Hematopoietic multipotent progenitor cell treated with erythropoietin and hydrocortisone succinate and interleukin-3 and kit ligand, for 6 days (in vitro differentiated cells): ENCODE measurements around the gene EML1.

Experiments
- DNase-seq: peaks from one replicate; pipeline ENCODE4 v3.0.0-alpha.2; 2015

The EML1 gene, protein sequence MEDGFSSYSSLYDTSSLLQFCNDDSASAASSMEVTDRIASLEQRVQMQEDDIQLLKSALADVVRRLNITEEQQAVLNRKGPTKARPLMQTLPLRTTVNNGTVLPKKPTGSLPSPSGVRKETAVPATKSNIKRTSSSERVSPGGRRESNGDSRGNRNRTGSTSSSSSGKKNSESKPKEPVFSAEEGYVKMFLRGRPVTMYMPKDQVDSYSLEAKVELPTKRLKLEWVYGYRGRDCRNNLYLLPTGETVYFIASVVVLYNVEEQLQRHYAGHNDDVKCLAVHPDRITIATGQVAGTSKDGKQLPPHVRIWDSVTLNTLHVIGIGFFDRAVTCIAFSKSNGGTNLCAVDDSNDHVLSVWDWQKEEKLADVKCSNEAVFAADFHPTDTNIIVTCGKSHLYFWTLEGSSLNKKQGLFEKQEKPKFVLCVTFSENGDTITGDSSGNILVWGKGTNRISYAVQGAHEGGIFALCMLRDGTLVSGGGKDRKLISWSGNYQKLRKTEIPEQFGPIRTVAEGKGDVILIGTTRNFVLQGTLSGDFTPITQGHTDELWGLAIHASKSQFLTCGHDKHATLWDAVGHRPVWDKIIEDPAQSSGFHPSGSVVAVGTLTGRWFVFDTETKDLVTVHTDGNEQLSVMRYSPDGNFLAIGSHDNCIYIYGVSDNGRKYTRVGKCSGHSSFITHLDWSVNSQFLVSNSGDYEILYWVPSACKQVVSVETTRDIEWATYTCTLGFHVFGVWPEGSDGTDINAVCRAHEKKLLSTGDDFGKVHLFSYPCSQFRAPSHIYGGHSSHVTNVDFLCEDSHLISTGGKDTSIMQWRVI

DNA sequence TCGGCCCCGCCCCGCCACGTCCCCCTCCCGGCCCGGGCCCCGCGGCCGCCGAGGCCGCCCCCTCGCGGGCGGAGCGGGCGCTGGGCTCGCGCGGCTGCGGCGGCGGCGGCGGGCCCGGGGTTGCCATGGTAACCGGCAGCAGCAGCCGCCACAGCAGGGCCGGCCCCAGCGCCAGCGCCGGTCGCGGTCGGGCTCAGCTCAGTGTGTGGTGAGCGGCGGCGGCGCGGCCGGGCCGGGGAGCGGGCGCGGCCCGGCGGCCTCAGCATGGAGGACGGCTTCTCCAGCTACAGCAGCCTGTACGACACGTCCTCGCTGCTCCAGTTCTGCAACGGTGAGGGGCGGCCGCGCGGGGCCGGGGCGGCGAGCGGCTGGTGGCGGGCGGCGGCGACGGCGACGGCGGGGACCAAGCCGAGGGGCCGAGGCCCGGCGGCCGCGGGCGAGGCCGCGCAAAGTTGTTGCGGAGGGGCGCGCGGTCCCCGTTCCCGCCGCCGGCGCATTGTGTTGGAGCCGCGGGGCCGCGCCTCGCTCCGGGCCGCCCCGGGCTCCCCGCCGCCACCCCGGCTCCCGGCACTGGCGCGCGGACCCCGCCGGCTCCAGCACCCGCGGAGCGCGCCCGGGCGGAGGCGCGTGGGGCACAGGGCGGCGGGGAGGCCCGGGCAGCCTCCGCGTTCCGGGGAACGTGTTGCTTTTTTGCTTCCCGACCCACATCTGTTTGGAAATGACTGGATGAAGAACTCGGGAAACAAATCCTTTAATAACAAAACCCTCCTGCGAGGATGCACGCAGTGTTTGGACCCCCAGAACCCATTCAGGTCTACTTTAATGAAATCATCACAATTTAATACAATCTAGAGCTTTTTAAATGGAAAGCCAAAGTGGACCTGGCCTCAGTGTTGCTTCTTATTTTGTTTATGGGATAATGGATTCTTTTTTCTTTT is at the start of gene EML1:
Gene EML1, plus strand, starts transcription at position 201 of the 938 bp plus-strand sequence. Its CDS starts 64 bp downstream, at position 265.
- DNase-seq, result peak; percentile 80

DNA sequence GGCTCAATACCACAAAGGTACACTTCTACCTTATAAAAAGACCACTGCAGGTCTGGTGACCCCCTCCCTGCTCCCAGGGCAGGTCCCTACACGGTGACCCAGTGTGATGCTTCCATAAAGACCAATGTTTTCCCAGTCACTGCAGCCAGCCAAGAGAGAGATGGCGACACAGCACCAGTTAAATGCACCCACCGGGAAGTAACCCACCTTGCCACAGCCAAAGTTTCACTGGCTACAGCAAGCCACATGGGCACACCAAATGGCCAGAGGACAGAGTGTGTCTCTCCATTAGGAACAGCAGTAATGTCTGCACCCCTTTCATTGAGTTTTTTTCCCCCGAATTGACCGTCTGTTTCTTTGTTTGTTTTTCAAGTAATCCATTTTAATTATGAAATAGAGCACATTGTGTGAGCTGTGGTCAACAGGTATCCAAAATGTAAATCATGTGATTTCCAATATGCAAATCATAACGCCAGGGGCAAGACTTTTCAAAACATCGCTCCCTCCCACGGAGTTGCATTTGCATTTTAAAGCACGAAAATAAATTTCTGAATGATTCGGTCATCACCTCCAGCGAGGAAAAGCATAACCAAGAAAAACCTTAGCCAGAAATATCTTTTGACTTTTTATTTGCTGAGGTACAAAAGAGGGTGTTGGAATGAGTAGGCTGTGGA is 48.9 kb upstream of the EML1 start:
- DNase-seq, result no peak

DNA sequence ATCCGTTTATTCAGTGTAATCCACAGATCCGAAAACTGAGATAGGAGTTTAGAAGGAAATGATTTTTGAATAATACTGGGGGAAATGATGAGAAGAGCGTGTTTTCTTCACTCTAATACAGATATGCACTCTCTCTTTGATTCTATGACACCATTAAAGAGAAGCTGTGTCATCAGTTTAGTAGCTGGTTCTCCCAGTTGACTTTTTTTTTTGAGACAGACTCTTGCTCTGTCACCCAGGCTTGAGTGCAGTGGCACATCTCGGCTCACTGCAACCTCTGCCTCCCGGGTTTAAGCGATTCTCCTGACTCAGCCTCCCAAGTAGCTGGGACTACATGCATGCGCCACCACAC is 48.4 kb upstream of the EML1 start:
- DNase-seq, result no peak

DNA sequence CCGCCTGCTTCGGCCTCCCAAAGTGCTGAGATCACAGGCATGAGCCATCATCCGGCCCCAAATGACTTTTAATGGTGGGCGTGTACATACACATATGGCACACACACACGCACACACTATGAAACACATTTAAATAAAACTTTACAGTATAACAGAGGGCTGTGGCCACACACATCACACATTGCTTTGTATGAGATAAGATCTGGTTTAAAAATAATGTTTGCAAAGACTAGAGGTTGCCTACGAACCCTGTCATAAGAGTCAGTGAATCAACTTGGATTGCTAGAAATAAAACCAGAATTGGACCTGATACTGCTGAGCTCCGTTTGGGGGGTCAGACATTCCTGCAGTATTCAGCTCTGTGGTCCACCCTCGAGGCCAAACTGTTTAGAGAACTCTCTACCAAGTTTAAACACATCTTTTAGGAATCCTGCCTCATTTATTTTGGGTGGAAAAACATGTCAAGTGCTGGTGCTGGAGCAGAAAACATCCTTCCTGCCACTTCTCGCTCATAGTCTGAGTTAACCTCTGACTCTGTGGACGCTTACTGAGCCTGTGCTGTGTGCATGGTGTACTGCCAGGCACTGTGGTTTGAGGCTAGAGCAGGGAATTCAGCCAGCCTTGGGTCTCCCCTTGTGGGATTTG is 47.8 kb upstream of the EML1 start:
- DNase-seq, result no peak

DNA sequence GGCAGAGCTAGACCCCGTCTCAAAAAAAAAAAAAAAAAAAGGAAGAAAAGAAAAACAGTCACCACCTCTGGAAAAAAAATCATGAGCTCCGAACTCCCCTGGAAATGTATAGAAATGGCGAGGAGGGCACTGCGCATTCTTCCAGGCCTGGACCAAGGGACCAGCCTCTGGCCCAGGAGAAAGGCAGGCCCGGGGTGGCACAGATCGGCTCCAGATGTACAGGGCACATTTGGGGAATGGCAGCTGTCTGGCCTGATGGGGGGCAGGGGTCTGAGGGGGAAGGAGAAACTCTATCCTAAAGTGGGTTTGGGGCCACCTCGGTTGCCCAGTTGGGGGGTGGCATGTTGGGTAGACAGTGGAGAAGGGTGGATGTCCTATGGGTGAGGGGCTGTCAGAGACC is 46.0 kb upstream of the EML1 start:
- no peak for DNase-seq

DNA sequence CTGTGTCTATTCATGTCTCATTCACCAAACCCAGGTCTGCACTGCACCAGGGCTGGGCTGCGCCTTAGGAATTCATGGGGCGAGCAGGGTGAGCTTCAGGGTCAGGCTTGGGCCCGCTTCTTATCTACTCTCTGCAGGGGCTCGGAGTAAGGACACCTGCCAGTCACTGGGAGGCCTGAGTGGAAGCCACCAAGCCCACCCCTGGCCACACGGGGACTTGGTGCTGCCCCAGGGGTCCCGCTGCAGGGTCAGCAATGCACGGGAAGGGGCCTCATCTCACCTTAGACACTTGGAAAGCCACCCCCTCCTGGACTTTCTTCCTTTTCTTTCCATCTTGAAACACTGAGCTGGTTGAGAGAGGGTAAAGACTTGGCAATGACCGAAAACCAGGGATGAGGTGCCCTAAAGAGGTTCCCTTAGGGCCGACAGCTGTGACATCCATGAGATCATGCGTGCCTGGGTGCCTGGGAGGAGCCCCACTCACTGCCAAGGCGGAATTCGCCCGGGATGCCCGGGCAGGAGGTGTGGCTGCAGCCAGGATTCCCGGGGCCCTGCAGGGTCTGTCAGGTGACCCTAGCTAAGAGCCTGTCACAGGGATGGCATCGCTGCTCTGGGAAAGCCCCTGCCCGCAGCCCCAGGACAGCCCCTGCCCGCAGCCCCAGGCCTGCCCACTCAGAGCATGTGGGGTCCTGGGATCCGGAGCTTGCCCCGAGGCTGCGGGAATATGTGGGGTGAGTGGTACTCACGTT is 45.5 kb upstream of the EML1 start:
- no peak for DNase-seq

DNA sequence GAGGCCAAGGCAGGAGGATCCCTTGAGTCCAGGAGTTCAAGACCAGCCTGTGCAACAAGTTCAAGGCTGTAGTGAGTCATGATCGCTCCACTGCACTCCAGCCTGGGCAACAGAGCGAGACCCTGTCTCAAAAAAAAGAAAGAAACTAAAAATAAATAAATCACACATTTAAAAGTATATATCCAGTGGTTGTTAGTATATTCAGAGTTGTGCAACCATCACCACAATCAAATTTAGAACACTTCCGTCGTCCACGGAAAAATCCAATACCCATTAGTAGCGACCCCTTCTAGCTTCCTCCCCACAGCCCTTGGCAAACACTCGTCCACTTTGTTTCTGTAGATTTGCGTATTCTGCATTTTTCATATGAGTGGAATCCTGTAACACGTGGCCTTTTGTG is 44.7 kb upstream of the EML1 start:
- DNase-seq, result no peak

DNA sequence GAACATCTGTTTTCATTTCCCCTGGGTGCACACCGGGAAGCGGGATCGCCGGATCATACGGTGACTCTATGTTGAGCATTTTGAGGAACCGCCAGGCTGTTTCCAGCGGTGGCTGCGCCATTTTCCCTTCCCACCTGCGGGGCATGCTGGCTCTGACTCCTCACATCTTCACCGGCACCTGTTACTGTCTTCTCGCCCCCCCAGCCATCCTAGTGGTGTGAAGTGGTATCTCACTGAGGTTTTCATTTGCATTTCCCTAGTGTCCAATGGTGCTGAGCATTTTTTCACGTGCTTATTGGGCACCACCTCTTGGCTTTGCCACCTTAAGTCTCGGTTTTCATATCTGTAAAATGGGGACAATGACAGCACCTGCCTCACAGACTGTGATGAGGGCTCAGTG is 44.1 kb upstream of the EML1 start:
- DNase-seq, result peak; percentile 22

DNA sequence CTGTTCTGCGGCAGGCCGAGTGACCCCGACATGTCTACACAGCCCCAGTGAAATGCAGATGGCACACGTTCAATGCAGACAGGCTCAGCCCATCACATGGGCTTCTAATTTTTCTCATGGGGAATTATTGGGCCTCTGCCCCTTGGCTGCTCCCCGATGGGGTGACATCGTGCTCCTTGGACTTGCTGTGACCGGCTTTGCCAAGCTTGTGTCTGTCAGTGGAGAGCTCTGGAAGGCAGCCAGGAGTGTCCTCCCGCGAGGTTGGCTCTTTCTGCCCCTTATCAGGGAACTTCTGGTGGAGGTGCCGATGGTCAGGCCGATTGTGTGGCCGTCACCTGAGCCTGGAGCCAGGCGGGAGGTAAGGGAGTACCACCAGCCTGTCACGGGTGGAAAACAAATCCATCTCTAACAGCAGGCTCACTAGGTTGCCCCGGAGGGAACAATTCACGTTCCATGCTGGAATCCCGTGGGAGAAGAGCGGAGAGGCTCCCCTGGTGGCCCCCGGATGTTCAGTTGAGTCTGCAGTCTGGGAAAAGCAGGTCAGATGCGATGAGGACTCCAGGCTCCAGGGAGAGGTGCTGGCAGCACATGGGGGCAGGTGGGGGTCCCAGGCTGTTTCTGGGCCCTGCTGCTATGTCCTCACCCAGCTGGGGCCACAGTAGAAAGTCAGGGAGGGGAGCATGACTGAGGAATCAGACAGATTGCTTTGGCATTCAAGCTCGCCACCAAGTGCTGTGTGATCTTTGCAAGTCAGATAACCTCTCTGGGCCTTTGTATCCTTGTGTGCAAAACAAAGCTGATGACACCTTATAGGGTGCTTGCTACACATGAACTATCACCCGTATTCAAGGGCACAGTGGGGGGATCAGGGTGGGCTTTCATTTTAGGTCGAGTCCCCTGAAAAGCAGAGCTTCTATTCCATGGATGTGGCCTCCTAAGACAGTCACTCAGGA is 43.2 kb upstream of the EML1 start:
- DNase-seq, result no peak

DNA sequence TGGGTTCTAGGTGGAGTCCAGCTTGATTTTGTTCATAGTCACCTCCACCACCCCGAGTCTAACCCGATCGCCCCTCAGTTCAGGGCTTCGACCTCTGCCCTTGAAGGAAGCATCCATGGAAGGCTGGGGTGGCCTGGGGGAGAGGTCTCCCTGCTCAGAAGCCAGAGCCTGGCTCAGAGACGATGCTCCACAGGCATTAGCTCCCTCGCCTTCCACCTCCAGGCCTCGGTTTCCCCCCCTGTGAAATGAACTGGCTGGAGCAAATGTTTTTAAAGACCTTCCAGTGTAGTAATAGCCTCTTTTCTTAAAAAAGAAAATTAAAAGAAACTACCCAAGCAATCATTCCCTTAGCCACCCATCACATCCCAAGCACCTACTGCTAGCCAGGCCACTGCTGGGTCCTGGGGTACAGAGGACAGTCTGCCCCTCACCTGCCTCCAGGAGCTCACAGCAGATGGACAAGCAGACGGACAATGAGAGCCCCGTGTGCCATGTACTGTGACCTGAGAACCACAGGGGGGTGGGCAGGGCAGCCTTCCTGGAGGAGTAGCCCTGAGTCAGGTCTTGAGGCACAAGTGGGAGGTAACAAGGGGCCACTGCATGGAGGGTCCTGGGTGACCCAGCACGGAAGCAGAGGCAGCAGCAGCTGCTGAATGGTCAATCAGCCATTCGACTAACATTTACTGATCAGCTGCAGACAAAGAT is 42.3 kb upstream of the EML1 start:
- no peak for DNase-seq

DNA sequence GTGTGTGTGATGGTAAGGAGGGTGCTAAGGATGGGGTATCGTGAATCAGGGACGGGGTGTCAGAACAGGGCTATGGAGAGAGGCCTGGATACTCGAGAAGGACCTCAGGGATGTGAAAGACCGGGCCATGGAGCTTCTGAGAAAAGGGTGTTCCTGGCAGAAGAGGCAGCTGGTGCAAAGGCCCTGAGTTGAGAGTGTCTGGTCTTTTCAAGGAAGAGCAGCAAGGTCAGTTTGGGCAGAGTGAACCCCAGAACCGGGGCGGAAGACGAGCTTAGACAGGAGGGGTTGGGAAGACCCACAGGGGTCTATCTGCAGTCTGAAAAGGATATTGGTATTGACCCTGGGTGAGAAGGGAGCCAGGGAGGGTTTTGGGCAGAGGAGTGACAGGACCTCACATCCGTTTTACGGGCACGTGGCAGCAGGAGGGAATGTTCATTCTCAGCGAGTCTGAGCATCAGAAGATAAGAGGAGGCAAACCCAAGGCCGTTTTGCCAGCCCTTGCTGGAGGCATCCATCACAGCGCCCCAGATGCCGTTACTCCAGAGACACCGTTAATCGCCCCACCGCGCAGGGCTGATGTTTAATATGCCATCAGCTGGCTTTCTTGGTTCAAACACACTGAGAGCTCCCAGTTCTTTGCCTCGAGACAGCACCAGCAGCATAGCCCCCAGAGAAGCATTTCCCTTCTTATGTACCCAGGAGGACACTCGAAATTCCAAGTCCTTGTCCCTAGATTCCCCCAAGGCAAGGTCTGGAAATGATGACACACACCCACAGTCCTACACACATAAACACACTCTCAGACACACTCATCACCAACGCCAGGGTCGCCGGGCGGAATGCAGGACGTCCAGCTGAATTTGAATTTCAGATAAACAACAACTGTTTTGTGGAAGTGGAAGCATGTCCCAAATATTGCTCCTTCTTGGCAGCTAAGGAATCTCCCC is 41.4 kb upstream of the EML1 start:
- DNase-seq, result peak; percentile 29

DNA sequence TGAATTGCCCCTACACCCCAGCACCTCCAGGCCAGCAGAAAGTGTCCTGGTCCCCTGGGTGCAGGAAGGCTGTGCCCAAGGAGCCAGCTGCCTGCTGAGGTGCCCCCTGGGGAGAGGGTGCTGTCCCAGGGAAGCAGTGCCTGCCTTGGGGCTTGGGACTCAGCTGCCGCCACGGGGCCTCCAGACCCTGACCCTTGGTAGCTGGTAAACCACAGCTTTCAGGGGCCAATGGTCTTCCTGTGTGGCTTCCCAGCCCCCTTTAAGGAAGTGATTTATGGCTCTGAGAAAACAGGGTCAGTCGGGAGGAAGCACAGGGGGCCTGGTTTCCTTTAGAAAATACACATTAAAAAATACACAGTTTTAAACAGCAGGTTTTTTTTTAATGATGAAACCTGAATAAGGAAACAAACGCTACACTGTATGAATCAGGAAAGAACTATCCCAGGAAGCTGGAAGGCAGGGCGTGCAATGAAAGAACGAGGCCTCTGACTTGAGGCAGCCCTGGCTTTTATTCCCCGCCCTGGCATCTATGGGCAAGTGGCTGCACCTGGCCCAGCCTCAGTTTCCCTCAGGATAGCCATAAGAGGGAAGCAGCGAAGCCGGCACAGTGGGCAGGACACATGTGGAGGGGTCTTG is 40.6 kb upstream of the EML1 start:
- DNase-seq, result no peak

DNA sequence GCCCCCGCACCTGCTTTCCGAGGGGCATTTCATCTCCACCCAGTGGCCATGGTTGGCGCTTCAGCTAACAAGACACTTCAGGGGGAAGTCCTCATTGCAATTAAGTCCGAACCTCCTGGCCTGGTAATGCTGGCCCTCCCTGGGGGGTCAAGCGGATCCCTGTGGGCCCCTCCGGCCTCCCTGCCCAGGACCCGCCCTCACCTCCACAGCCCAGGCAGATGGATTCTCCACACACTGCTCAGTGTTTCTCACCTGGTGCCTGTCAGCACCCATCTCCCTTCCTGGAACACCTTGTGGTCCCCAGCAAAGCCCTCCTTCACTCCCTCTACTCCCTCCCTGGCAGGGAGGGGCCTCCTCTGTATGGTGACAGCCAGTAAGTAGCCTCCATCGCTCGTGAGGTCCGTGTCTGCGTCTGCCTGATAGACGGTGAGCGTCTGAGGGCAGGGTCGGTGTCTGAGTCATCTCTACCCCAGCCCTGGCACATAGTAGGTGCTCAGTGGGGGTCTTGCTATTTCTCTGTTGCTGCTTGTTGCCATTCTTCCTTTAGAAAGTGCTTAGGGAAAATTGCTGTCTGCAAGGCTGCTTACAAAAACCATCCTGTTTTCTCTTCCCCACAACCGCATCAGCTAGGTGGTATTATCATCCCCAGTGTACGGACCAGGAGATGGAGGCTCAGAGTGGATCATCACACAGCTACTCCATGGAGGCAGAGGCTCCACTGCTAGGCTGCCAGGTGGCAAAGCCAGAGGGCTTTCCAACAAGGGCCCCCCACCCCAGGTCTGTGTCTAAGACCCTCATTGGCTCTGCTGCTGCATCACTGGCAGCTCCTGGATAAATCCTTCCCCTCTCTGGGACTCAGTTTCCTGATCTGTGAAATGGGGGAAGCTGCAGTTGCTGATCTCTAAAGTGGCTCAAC is 39.7 kb upstream of the EML1 start:
- no peak for DNase-seq

DNA sequence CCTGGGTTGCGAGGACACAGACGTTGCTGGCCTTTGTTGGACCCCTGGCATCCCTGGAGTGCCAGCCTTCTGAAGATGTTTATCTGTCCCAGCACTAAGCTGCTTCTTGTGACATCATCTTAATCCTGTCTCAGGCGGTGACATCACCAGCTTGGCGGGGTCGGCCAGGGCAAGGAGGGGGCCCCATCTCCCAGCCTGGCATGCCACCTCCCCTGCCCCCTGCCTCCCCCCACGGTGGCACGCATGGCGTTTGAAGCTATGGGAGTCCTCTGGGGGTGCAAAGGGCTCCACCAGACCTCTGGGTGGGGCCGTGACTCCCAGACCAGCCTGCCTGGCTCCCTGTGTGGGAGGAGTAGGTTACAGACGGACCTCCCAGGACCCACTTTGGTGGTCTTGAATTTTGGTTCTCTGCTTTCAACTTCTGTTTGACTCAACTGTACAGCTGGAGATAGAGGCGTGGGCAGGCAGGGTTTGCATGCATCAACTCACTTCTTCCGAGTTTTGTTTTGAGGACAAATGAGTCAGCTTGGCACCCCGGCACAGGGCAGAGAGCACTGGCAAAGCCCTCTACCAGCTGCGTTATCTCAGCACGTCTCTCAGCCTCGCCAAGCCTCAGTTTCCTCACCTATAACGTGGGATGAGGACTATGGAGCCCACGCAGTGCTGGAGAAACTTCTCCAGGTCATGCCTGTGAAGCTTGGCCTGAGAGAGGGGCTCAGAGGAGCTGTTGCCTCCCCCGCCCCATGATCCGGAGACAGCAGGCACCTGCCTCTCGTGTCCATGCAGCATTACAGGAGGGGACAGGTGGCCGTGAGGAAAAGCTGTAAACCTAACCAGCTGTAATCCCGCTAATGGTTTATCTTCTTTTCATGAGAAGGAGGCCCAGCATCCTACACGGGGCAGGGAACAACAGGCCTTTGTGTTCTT is 38.8 kb upstream of the EML1 start:
- DNase-seq, result no peak

DNA sequence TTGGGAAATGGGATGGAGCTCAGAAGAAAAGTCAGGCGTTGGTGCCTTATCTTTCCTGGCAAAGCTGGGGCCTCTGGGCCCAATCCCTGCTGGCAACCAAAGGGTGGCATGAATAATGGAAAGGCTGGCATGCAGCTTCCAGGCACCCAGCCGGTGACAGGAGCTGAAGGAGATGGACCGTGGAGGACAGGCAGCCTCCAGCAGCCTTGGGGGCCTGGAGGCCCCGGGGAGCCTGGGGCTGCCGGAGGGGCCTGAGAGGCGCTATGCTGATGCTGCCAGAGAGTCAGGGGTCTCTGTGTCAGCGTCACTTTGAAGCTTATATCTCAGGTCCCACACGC is 38.2 kb upstream of the EML1 start:
- DNase-seq, result no peak
